Tibial artery (tissue), 4 donors: ENCODE data around the gene SLFNL1.

Experiments used
- DNase-seq, 2 donors: peaks; one replicate each; pipeline ENCODE4 v3.0.0-alpha.2; 2019
- H3K27ac ChIP-seq, 2 donors: fragments of 200-600 bp; sonication (generic) in 1 of 2; 1 replicate in 1 of 2; 2 replicates in 1 of 2; pipeline ENCODE4 v1.5.1; 2018 to 2019; ENCODE audit warnings: mild to moderate bottlenecking in 1 of 2
- H3K27me3 ChIP-seq, 2 donors: fragments of 200-600 bp; sonication (generic) in 1 of 2; one replicate each; pipeline versions ENCODE4 v1.5.1 to v1.6.0; 2016 to 2019
- H3K36me3 ChIP-seq, 3 donors: fragments of 200-600 bp; sonication (generic) in 2 of 3; one replicate each; pipeline ENCODE4 v1.5.1; 2016 to 2019; ENCODE audit warnings: mild to moderate bottlenecking in 2 of 3
- H3K4me1 ChIP-seq, 4 donors: fragments of 200-600 bp; sonication (generic) in 2 of 4; 1 replicate in 3 of 4; 2 replicates in 1 of 4; pipeline ENCODE4 v1.5.1; 2016 to 2019
- H3K4me3 ChIP-seq, 2 donors: fragments of 200-600 bp; sonication (generic) in 1 of 2; 1 replicate in 1 of 2; 2 replicates in 1 of 2; pipeline ENCODE4 v1.5.1; 2018 to 2019; ENCODE audit warnings: mild to moderate bottlenecking in 2 of 2
- H3K9me3 ChIP-seq, 3 donors: fragments of 200-600 bp; sonication (generic) in 1 of 3; one replicate each; pipeline ENCODE4 v1.5.1; 2016 to 2019
- intact Hi-C: fragments of 100-400 bp; cut with DNase I; formaldehyde crosslinking; loops from one replicate; pipeline ENCODE4 v1.15.0; 2023; ENCODE audit warnings: low total_unique reads
- TF ChIP-seq, protein P1 (sequence below), 2 experiments: fragments of 200-600 bp in 1 of 2; fragments of 450-650 bp in 1 of 2; IDR thresholded peaks; one replicate each; pipeline ENCODE4 v1.5.1; 2017 to 2019; ENCODE audit warnings: antibody characterized with exemption in 2 of 2, mild to moderate bottlenecking in 1 of 2, moderate library complexity in 1 of 2

The SLFNL1 gene

DNA sequence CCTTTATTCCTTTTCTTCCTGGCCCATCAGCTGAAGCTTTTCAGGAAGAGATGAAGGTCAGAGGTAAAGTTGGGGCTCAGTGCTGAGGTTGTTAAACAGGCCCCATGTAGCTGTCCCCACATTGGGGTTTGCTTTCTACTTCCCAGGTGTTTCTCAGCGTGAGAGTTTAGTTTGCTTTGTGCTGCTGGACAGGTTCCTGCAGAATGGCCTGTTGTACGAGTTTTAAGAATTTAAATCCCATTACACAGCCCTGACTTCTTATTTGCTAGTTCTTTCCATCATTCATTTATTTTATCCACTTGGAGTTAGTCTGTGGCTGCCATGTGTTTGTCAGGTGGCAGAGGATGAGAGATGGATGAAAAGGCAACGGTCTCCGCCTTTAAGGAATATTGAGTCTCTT, 22.9 kb downstream of the SLFNL1 start:
- Histone ChIP-seq H3K27me3 (no peaks in the 10 kb centered on the region), H3K4me3 (no peak overlapping the region), H3K27ac (no peak overlapping the region), H3K4me1 (peaks cover 0 to 12% (median 8%) of the 10 kb centered on the region in 4 donors), H3K36me3 (peaks cover 82 to 88% (median 83%) of the 10 kb centered on the region in 3 donors), H3K9me3 (no peaks in the 10 kb centered on the region)
- no peak for DNase-seq
- intact Hi-C loops: no loop called here
- TF ChIP-seq, protein P1, sequence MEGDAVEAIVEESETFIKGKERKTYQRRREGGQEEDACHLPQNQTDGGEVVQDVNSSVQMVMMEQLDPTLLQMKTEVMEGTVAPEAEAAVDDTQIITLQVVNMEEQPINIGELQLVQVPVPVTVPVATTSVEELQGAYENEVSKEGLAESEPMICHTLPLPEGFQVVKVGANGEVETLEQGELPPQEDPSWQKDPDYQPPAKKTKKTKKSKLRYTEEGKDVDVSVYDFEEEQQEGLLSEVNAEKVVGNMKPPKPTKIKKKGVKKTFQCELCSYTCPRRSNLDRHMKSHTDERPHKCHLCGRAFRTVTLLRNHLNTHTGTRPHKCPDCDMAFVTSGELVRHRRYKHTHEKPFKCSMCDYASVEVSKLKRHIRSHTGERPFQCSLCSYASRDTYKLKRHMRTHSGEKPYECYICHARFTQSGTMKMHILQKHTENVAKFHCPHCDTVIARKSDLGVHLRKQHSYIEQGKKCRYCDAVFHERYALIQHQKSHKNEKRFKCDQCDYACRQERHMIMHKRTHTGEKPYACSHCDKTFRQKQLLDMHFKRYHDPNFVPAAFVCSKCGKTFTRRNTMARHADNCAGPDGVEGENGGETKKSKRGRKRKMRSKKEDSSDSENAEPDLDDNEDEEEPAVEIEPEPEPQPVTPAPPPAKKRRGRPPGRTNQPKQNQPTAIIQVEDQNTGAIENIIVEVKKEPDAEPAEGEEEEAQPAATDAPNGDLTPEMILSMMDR (IDR thresholded peaks at IDR 0.05): no peak

DNA sequence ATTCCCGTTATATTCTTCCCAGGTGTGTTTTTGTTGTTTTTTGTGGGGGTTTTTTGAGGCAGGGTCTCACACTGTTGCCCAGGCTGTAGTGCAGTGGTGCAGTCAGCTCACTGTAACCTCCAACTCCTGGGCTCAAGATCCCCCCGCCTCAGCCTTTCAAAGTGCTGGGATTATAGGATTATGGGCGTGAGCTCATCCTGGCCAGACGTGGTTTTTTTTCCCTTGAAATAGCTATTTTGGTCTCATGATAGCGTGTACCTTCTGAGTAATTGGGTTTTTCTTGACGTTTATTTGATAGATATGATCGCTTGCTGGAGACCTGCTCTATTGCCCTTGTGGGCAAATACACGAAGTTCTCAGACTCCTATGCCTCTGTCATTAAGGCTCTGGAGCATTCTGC, 24.4 kb downstream of the SLFNL1 start:
- intact Hi-C loops: no loop called here
- Histone ChIP-seq H3K27me3 (no peaks in the 10 kb centered on the region), H3K9me3 (no peaks in the 10 kb centered on the region), H3K36me3 (peaks cover 81 to 91% (median 87%) of the 10 kb centered on the region in 3 donors), H3K4me3 (no peak overlapping the region), H3K4me1 (peaks cover 0 to 7% (median 0%) of the 10 kb centered on the region in 4 donors), H3K27ac (no peak overlapping the region)
- no peak for DNase-seq
- TF ChIP-seq, protein P1 (IDR thresholded peaks at IDR 0.05): no peak

DNA sequence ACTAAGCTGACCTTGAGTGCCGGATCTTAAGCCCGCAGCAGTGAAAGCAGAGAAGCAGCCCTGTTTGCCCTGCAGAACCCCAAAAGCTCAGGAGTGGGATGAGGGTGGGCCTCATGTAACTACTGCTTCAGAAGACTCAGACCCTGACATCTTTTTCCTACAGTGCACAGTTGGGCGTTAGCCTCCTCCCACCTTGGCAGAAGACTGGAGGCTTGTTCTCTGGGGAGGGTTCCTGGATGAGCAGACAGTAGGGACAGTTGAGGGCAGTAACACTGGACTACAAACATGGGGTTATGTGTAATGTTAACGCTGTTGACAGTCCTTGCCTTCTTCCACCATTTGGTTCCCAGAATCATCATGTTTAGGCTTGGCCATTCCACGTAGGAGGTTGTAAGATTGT, 32.5 kb downstream of the SLFNL1 start:
- Histone ChIP-seq H3K27me3 (no peaks in the 10 kb centered on the region), H3K27ac (no peak overlapping the region), H3K36me3 (peaks cover 74 to 87% (median 75%) of the 10 kb centered on the region in 3 donors), H3K9me3 (no peaks in the 10 kb centered on the region), H3K4me1 (peaks cover 0 to 46% (median 24%) of the 10 kb centered on the region in 4 donors), H3K4me3 (no peak overlapping the region)
- intact Hi-C loops: no loop called here
- no peak for DNase-seq
- TF ChIP-seq, protein P1 (IDR thresholded peaks at IDR 0.05): no peak

DNA sequence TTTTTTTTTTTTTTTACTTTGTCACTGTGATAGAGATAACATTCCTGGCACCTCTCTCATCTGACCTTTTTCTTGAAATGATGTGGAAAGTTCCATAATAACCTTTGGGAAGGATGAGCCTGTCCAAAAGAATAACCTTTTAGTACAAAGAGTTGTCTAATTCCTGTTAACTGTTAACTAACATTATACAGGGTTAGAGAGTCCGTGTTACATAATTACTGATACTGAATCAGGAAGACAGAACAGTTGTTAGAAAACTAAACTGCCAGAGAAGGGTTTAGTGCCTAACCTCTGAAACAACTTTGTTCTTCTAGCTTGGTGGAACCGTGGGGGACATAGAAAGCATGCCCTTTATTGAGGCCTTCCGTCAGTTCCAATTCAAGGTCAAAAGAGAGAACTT, 33.2 kb downstream of the SLFNL1 start:
- Histone ChIP-seq H3K4me3 (no peak overlapping the region), H3K36me3 (peaks cover 68 to 84% (median 69%) of the 10 kb centered on the region in 3 donors), H3K27me3 (no peaks in the 10 kb centered on the region), H3K27ac (peak overlapping the region; percentile 6 to 91), H3K4me1 (peaks cover 0 to 51% (median 29%) of the 10 kb centered on the region in 4 donors), H3K9me3 (no peaks in the 10 kb centered on the region)
- DNase-seq: no peak
- TF ChIP-seq, protein P1 (IDR thresholded peaks at IDR 0.05): no peak
- intact Hi-C loops: no loop called here

DNA sequence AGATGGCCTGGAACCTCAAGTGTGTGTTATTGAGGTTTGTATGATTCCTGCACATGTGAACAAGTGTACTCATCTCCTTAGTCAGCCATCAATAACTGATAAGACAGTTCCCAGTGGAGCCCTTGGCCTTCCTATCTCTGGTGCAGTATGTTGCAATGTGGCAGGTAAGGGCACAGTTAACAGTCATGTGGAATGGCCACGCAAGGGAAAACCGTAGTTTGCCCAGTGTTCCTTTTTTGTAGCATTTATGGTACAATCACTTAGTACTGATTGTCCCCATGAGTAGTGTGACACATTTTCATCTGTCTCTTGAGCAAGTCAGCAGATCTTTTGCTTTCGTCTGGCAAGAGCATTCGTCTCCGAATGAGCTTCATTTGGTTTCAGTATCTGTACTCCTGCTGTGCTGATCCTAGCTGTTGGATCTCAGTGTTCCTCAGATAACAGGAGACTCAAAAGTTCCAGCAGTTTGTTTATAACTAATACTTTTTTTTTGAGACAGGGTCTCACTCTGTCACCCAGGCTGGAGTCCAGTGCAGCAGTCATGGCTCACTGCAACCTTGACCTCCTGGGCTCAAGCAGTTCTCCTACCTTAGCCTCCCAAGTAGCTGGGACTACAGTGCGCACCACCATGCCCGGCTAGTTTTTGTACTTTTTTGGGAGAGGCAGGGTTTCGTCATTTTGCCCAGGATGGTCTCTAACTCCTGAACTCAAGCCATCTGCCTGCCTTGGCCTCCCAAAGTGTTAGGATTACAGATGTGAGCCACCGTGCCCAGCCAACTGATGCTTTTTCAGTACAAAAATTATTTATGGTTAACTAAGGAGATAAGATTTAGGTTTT, 33.9 kb downstream of the SLFNL1 start:
- Histone ChIP-seq H3K27ac (peak overlapping the region; percentile 6 to 91), H3K4me1 (peaks cover 0 to 53% (median 32%) of the 10 kb centered on the region in 4 donors), H3K27me3 (no peaks in the 10 kb centered on the region), H3K9me3 (no peaks in the 10 kb centered on the region), H3K36me3 (peaks cover 61 to 78% (median 63%) of the 10 kb centered on the region in 3 donors), H3K4me3 (no peak overlapping the region)
- DNase-seq: no peak
- TF ChIP-seq, protein P1 (IDR thresholded peaks at IDR 0.05): no peak
- intact Hi-C loops: no loop called here
